Right ventricle myocardium inferior (tissue), 1 donor: ENCODE measurements around the gene PLA2R1. TPM values are rescaled to one million over a fixed set of nuclear protein-coding genes. Genes with fewer than 3 reads are reported as not detected.

Experiments
- ATAC-seq: fragments of 200-7000 bp; cut with Tn5 transposase; one replicate; pipeline ENCODE4 v1.9.1; 2020; ENCODE audit warnings: mild to moderate bottlenecking, moderate library complexity
- DNase-seq: peaks from one replicate; pipeline ENCODE4 v3.0.0; 2021; ENCODE audit errors: missing footprints
- intact Hi-C: fragments of 100-400 bp; cut with DNase I; formaldehyde crosslinking; loops from one replicate; pipeline ENCODE4 v1.11.0; 2022
- total RNA-seq: library from RNA; stranded (reverse); fragmentation: NEBNext Ultra II Directional; extraction: Animal tissue kit (Norgen Biotek cat#: 25700); gene quantifications from one replicate; pipeline ENCODE4 v1.2.1, GENCODE V29; 2021
- donor health status: DM: no; HTN: yes; CAD: no; lungs with severe emphysema.

The PLA2R1 gene
- total RNA-seq, 1 donor from 2014 or later = 3.4 TPM

DNA sequence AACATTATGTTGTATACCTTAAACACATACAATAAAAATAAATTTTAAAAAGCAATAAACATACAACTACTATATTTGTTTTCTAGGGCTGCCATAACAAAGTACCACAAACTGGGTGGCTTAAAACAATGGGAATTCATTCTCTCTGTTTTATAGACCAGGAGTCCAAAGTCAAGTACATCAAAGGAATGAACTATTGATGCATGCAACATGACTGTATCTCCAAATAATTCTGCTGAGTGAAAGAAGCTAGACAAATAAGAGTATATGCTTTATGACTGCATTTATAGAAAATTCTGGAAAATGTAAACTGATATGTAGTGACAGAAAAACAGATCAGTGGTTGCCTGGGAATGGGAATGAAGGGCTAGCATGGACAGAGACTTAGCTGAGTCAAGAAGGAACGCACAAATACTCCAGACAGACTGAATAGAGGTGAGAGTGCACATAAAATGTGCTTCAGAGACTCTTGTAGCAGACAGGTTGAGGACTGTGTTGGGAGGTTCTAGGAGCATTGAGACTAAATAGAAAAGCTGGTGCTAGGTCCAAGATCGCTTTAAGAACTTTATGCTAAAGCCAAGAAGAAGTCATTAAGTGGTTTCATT lies 11.0 kb upstream of the PLA2R1 start:
- intact Hi-C loops = no loop called here

DNA sequence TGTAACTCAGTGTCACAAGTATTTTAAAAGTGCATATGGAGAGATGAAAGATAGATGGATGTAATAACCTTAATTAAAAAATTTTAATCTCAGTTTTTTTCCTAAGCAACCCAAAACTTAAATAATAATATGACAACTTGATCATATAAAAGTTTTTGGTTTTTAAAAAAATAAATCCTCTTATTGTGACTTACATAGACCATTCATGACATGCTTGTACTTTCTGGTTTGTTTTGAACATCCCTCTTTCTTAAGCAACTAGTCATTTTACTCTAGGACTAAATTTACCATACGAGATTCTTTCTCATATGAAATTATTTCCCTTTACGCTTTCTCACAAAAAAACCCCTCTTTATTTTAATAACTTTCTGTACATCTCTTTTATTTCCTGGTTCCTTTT lies 6.5 kb upstream of the PLA2R1 start:
- intact Hi-C loops = no loop called here
- DNase-seq (no peak), ATAC-seq (no peak)

More for the DNA sequence above, 11.0 kb upstream of the PLA2R1 start:
- no peak for ATAC-seq
- no peak for DNase-seq

DNA sequence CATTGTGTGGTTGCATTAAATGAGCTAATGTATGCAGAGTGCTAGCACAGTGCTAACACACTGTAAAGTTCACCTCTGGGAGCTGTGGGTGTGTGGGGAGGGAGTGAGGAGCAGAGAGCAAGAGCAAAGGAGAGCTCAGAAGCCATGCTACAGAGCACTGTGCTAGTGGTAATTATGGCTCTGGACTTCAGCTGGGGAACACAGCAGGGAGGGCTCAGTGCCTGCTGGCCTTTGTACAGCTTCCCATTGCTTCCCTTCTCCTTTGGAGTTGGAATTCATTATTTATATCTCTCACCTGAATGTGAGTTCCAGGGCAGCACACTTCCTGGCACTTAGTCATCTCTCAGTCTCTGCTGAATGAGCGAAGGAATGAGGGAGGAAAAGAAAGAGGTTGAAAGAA lies 2.5 kb upstream of the PLA2R1 start:
- ATAC-seq = peak; percentile 38
- intact Hi-C loops = no loop called here
- no peak for DNase-seq

DNA sequence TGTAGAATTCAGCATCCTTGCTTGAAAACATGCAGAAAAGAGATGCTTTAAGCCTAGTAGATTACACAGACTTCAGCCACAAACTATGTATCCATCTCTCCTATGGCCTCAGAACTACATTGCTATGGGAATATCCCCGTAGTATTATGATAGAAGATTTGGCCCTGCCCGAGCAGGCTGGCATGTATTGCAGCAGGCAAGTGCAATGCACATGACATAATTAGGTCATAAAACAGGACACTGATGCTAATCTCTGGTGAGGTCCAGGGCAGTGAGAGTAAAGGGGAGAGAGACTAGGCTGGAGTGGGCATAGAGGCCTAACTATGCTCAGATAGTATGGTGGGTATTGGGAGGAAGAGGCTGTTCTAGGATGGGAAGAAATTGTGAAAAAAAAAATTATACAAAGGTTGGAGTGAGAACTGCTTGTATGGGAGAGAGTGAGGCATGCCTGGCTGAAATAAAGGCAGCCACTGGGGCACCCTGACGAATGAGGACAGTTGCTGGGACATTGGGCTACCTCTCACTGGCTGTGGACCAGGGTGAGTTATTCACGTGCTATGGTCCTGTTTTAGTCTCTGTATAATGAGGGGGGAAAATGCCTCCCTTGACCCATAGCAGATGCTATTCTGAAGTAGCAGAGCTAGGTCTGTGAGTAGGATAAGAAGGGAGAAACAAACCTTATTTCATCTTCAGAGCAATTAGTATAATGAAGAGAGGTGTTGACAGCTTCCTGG lies 1.6 kb upstream of the PLA2R1 start:
- ATAC-seq (peak; percentile 51), DNase-seq (no peak)
- intact Hi-C loops = no loop called here

DNA sequence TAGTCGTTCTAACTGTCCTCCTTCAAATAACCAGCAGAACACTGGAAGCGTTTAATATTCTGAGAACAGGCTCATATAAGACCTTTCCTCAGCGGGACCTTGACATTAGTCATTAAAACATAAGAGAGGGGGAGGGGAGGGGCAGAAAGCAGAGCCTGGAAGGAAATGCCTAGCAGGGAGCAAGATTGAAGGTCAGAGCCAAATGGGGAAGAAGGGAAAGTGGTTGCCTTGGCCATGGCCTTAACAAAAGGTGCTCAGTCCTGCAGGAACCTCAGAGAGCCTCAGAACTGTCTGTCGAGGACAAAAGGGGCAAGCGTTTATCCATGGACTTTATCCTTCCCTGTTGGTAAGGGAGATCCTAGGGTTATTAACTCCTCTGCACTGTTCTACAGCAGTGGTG lies 856 bp upstream of the PLA2R1 start:
- intact Hi-C loops = no loop called here
- ATAC-seq = no peak

DNA sequence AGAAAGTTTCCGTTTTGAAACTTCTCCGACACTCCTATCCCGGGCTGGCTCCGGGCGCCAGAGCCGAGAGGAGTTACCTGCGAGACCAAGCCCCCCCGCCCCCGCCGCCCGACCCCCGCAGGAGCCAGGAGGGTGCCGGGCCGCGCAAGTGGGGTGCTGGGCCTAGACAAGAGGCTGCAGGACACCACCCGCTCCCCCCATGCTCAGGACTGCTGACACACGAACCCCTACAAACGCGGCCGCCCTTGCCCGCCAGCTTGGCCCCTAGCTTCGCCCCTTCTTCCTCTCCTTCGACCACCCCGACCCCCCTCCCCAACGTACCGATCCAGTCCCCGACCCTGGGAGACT lies 497 bp downstream of the PLA2R1 start:
- ATAC-seq (peak; percentile 2), DNase-seq (no peak)
- intact Hi-C loops = no loop called here

More for the DNA sequence above, 856 bp upstream of the PLA2R1 start:
- no peak for DNase-seq

DNA sequence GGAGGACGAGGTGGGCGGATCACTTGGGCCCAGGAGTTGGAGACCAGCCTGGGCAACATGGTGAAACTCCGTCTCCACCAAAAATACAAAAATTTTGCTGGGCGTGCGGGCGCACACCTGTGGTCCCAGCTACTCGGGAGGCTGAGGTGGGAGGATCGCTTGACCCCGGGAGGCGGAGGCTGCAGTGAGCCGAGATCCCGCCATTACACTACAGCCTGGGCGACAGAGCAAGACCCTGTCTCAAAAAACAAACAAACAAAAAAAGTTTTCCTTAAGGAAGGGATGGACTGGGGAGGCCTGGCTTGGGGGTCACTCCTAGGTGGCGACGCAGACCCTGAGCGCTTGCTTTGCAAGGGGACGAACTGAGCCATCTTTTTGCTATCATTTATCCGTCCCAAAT lies 882 bp downstream of the PLA2R1 start:
- intact Hi-C loops = no loop called here
- ATAC-seq (no peak), DNase-seq (peak; percentile 50)

DNA sequence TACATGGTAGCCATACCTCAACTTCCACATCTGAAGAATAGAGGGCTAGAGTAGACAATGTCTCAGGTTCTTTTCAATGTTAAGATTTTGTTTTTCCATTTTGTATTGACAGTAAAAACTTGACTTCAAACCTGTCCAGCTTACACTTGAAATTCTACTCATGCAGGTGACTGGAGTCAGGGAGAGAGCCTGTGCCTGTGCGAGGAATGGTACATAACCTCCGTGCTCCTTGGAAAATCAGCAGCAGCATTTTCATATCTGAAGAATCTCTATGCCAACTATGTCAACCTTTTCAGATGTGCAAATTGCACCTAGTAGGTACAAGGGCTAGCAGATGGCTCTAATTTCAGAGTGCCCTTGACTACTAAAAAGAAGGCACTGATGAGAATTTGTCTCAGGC lies 2.1 kb downstream of the PLA2R1 start:
- intact Hi-C loops = loop anchor here (1.0 kb wide), 1 partner anchor 22 kb away; no protein-coding TSS in a partner anchor

DNA sequence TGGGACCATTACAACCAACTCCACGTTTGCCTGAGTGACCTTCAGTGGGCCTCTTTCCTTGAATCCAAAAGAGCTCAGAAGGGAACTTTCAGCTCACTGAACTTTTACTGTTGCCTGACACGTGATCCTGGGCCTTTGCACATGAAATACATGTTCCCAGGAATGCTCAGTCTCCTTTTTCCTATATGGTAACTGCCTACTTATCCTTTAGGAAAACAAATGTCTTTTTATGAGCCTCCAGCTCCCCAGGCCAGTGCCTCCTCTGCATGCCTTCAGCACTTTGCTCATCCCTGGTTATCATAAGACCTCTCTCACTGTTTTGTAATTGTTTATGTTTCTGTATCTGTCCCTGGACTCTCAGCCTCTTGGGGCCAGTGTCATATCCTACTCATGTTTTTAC lies 5.1 kb downstream of the PLA2R1 start:
- ATAC-seq = no peak
- intact Hi-C loops = no loop called here

More for the DNA sequence above, 2.1 kb downstream of the PLA2R1 start:
- DNase-seq (no peak), ATAC-seq (no peak)

DNA sequence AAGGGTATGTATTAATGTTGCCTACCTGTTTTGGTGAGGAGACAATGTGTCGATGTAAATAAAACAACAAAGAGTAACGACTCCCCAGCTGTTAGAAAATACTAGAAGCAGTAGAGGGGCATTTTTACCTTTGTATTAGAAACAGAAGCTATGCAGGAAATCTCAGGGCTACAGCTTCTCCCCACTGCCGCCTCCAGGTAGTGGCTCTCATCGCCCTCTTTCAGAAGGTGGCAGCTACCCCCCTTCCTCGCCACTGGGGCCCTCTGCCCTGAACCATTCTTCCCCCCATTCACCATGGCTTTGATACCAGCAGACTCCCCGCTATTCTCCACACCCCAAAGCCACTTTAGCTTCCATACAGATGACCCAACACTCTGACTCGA lies 6.7 kb downstream of the PLA2R1 start:
- ATAC-seq (no peak), DNase-seq (no peak)
- intact Hi-C loops = no loop called here

More for the DNA sequence above, 5.1 kb downstream of the PLA2R1 start:
- no peak for DNase-seq

DNA sequence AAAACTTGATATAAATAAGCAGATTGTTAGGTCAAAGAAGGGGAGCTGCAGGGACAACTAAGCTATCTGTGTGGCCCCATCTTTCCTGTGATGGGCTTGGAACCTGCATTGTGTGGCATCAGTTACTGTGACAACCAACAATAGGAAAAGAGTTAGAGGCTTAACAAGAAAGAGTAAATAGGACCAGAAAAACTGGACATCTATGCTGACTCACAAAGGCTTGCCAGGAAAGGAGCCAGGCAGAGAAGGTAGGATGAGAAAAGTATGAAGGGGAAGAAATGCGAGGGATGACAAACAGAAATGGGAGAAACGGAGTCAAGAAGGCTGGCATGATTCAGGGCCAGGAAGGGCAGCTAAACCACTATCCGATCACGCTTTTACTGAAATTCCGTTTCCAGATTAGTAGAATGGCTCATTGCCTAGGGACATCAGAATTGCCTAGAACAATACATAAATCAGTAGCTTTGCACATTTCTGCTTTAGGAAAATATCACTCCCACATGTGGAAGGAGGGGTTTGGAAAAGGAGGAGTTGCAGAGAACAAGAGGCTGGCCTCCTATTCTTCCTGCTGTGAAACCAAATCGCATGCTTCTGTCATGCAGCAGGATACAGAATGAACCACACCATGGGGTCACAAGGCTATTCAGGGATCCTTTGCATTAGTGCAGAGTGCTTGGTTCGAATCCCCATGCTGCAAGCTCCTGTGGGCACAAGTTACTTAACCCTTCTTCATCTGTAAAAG lies 7.3 kb downstream of the PLA2R1 start:
- intact Hi-C loops = no loop called here

DNA sequence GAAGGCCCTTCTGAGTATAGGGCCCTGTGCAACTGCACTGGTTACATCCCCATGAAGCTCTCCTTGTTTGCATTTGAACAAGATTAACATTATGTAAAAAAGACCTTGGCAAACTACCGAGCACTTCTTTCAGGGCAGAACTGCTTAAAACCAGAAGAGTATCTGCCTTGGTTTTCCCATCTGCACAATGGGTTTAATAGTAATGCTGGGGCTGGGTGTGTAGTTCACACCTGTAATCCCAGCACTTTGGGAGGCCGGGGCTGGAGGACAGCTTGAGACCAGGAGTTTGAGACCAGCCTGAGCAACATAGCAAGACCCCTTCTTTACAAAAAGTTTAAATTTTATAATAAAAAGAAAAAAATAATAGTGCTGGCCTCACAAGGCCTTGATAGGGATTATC lies 8.5 kb downstream of the PLA2R1 start:
- DNase-seq (no peak), ATAC-seq (no peak)
- intact Hi-C loops = no loop called here

More for the DNA sequence above, 7.3 kb downstream of the PLA2R1 start:
- no peak for DNase-seq
- no peak for ATAC-seq

DNA sequence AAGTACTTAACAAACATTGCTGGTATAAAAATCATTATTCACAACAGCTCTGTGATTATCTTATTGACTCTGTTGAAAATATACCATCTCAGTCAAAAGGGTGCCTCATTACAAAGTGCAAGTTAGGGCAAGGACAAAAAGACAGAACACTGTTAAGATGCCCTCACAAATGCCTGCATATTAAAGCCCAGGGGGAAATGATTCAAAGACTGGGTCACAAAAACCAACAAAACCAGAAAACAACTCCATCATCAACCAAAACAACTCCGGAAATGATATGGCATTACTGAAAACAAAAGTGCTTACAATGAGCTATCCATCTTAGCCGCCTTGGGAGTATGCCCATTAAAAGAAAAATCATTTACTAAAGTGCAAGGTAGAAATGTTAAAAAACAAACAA lies 9.9 kb downstream of the PLA2R1 start:
- DNase-seq (no peak), ATAC-seq (no peak)
- intact Hi-C loops = no loop called here

DNA sequence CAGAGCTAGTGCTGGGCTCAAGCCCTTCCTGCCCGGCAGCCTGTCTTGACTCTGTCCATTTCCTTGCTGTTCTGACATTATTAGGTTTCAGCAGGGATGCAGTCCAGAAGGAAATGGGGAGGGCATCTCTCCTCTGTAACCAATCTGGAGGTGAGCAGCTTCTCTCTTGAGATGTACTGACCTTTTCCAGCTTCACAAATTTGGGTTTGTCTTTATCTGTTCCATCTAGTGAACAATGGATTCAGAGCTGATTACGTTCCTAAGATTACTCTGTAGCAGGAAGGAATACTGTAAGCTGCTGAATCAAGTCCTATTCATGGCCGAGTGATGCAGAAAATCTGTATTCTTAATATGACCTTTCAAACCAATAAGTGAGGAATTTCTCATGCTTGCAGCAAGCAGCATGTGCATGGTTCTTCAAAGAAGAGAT lies 11.0 kb downstream of the PLA2R1 start:
- no peak for DNase-seq
- ATAC-seq = no peak
- intact Hi-C loops = no loop called here

DNA sequence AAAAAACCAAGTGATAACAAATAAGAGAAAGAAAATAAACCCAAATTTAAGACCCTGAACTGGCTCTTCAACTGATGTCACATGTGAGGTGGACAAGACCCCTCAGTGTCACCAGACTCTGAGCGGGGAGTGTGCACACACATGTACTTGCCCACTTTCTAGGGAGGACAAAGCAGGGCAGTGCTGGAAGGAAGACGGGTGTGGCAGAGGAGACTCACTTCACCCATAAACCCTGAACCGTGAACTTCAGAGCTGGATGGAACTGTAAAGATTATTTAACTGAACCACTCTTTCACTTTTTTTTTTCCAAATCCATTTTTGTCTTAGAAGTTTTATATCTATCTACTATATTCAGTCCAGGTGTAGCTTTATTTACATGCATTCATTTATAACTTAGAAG lies 12.3 kb downstream of the PLA2R1 start:
- no peak for ATAC-seq

DNA sequence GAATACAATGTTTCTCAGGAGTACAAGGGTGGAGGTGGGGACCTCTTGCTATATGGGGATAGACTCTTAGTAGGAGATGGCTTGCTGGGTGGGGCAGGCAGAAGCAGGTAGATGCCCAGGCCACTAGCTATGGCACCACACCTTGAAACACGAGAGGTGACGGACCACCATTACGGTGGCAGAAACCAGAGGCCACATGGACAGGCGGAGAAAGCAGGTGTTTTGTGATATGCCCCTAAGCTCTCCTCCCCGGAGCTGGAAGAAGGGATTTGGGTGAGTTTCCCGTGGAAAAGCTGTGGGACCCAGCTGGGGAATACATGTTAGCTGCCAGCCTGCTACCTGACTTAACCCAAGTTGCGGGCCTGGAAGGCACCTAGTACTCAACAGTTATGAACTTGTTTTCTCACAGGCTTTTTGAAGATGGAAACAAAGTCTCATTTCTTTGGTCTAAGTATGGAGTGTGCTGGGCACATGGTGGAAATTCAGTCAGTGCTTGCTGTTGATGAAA lies 16.7 kb downstream of the PLA2R1 start:
- ATAC-seq (no peak), DNase-seq (no peak)
- intact Hi-C loops = no loop called here

More for the DNA sequence above, 12.3 kb downstream of the PLA2R1 start:
- intact Hi-C loops = no loop called here
- no peak for DNase-seq

DNA sequence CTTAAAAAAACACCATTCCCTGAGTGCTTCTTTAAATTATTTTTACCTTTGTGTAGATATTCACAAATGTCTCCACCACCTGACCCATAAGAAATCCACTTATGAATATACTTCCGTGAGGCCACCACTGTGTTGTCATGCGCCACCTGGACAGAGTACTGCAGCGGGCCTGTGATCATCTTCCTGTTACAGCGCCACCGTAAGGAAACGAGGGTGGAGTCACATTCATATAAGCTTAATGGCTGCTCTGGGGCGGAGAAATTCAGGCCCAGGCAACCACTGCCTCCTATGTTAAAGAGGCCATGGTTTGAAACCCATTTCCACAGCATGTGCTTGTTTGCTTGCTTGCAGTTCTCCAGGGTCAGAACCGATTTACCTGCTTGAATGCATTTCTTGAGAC lies 17.7 kb downstream of the PLA2R1 start:
- no peak for DNase-seq
- intact Hi-C loops = no loop called here
- no peak for ATAC-seq

DNA sequence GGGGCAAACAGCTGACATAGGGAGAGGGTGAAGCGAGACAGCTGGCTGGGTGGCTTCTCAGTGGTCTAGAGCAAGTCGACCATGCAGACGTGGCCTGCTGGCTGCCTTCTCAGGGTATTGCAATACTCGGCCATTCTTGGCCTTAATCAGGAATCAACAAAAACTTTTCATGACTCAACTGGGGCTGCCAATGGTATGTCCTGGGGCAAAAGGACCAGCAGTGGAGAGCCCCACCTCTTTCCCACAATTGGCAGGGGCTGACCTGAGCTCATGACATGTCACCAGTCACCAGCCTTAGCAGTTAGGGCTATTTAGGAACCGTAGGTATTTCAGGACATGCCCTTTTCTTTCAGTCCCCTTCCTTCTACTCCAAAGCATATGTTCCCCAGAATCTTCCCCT lies 19.1 kb downstream of the PLA2R1 start:
- intact Hi-C loops = no loop called here
- ATAC-seq = no peak

DNA sequence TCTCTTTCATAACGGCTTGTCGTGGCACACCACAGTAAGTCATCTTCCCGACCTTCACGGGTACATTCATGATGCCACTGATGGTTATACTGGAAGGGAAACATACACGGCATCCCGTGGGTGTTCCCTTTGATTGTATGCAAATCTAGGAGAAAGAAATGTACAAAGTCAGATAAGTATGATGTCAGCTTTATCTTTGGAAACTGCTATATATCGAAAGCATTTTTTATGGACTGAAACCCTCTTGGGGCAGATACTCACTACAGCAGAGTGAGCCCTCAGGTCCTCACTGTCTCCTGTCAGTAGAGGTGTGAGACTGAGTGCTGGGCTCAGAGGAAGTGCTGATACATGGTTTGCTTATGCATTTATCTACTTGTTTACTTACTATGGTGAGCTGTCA lies 20.4 kb downstream of the PLA2R1 start:
- ATAC-seq (no peak), DNase-seq (no peak)
- intact Hi-C loops = no loop called here

More for the DNA sequence above, 19.1 kb downstream of the PLA2R1 start:
- DNase-seq = no peak

DNA sequence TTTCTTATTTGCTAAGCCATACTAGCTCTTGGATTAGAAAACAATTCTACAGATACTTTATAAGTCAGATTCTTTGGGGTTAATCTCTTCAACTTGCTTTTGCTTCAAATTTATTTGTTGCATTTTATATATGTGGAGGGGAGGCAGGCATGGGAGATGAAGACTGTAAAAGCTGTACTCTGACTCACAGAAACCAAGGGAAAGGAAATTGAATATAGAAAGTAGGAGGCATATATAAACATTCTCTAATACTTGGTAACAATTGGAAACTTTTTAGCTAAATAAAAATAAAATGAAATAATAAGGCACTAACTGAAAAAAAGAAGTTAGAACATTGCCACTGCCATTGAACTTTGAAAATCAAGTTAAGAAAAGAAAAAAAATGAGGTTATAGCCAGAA lies 21.3 kb downstream of the PLA2R1 start:
- no peak for ATAC-seq
- intact Hi-C loops = no loop called here
- no peak for DNase-seq
